GM18520 (cell line): ENCODE results near the gene U2AF1L4.

Experiments
- ATAC-seq: cut with Tn5 transposase; IDR thresholded peaks from one replicate; pipeline ENCODE4 v1.9.1; 2021; ENCODE audit not compliant: unreplicated experiment

The U2AF1L4 gene, protein sequence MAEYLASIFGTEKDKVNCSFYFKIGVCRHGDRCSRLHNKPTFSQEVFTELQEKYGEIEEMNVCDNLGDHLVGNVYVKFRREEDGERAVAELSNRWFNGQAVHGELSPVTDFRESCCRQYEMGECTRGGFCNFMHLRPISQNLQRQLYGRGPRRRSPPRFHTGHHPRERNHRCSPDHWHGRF

DNA sequence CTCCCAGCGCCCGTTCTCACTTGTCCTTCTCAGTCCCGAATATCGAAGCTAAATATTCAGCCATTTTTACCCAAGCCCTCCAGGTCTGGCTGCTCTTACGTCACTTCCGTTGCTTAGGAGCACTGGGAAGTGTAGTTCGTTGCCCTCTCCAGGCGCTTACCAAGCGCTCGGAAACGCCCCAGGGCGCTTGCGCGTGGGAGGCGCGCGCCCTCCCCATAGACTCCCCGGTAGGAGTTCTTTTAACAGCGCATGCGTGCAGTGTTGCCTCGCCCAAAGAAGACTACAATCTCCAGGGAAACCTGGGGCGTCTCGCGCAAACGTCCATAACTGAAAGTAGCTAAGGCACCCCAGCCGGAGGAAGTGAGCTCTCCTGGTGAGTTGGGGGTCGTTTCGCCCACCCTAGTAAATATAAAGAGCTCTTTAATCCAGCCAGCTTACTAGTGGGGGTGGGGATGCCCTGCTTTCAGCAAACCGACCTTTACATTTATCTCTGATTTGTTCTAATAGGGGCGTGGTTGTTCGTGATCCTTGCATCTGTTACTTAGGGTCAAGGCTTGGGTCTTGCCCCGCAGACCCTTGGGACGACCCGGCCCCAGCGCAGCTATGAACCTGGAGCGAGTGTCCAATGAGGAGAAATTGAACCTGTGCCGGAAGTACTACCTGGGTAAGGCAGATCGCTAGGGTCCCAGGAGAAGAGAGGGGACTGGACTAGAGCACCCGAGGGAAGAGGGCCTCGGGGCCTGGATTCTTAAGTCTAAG is at the start of gene U2AF1L4, which contains the start of gene PSENEN:
Gene U2AF1L4 (minus strand): TSS at position 91 of the 759 bp plus-strand sequence. CDS start 27 bp downstream, at position 64.
Gene PSENEN (plus strand): TSS at position 324 of the 759 bp plus-strand sequence. CDS start 280 bp downstream, at position 604.
- ATAC-seq, result peak; percentile 45

GRCh38 chr19:35793381-35794165 is 48.4 kb upstream of the U2AF1L4 start:
- ATAC-seq, result no peak

GRCh38 chr19:35792888-35793287 is 47.7 kb upstream of the U2AF1L4 start:
- no peak for ATAC-seq

- no peak for ATAC-seq
Measured at GRCh38 chr19:35792312-35792711, 47.1 kb upstream of the U2AF1L4 start.

GRCh38 chr19:35791814-35792279 is 46.6 kb upstream of the U2AF1L4 start:
- ATAC-seq, result no peak

DNA sequence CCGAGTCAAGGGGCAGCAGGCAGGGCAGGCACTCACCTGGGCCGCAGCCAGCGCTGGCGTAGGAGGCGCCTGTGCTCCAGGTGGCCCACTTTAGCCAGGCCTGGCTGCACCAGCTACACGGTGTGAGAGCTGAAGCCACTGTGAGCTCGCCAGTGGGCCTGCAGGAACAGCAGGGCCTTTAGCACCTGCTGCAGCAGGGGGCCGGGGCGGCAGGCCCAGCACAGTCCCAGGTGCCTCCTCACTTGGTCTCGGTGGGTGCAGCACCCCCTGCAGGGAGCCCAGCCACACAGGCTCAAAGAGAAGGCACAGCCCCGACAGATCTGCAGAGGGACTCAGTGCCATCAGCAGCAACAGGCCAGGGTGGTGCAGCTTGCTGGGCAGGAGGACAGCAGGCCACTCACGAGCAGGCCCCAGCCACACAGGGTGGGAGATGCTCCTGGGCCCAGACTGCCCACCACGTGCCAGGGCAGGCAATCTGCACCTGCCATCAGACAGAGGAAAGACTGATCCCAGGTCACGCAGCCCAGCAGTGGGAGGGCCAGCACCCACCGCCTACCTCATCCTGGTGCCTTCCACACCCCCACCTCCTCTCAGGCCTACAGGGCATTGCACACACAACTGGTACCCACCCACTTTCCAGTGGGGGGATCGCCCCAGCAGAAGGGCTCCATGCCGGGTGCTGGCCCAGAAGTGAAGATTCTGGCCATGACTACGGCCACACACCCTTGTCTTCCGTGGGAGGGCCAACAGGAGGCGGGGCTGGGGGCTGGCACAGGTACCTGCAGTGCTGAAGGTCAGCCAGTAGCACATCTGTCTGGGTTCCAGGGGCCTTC is 46.0 kb upstream of the U2AF1L4 start:
- ATAC-seq, result no peak

DNA sequence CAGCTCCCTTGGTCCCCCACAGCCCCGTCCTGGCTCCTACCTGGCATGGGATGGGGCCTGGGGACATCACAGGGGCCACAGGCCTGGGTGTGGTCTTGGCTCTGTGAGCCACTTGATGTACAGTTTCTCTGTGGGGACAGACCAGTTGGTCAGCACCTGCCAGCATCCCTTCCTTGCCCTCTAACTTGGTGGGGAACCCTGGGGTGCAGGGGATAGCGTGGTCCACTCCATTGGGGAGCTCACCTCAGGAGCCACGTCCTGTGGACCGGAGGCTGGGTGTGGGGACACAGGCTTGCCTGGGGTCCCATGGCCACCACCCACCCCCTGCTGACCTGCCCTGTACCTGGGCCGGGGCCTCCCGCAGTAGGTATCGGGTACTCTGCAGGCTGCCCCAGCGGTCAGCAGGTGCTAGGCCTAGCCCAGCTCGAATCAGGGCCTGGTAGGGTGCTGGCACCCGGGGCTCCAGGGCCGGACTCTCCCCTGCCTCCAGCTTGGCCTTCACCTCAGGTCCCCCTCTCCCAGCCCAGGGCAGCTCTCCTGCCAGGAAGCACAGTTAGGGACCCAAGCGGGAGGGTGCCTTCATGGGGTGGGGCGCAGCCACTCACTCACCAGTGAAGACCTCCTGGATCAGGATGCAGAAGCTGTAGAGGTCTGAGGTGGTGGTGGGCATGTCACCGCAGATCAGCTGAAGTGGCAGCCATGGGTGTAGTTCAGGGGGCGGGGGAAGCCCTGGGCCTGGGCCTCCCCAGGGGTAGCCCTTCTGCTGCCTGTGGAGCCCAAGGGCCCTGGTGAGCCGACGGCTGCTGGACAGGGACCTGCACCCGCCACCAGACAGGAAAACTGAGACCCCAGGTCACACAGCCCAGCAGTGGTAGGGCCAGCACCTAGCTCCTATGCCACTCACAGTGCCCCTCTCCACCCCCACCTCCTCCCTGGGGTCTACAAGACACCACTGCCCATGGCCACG is 45.0 kb upstream of the U2AF1L4 start:
- no peak for ATAC-seq

DNA sequence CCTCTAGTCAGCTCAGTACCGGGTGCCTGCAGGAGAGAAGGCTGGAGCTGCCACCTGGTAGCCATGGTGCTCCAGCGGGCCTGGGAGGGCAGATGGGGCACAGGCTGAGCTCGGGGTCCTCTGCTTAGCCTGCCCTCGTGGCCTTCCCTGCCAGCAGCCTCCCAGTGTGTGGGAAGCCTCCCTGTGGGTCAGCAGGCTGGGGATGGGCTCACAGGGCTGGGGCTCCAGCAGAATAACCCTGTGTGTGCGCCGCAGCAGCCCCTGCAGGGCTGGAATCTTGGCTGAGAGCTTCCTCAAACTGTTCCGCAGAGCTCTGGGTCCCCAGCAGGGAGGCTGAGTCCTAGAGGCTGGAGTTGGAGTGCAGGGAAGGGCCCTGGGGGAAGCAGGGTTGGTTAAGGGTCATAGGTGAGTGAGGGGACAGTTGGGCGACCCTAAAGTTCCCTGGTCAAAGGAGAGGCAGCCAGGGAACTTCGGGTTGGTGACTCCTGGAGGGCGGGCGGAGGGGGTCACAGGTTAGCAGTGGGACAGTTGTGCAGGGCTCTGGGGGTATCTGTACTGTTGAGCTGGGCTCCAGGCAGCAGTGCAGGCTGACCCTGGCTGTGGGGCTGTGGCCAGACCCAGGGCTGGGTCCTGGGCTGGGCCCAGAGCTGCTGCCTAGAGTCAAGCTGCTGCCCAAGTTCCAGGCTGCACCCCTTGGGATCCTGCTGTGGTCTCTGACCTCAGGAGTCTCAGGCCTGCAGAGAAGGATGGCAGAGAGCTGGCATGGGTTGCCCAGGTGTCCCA is 44.2 kb upstream of the U2AF1L4 start:
- no peak for ATAC-seq

DNA sequence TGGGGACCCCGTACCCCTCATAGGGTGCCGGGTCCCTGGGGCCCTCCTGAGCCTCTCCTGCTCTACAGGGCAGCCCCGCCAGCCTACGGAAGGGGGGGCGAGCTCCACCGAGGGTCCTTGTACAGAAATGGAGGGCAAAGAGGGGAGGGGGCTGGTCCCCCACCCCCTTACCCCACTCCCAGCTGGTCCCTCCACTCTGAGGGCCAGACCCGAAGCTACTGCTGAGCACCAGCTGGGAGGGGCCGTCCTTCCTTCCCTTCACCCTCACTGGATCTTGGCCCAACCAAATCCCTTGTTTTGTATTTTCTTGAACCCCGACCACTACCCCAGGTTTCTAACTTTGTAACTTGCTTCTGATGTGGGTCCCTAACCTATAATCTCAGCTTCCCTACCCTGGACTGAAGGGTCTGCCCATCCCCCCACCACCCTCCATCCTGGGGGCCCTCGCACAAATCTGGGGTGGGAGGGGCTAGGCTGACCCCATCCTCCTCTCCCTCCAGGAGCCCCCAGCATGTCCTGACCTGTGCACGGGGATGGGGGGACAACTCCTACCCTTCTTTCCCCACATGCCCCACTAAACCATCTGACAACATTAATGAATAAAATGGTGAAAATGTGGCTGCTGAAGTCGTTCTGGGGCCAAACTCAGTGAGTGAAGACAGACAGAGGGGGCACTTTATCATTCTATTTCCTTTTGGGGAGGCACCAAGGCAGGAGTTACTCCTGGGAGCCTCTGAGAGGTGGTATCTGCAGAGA is 43.2 kb upstream of the U2AF1L4 start:
- ATAC-seq, result no peak

DNA sequence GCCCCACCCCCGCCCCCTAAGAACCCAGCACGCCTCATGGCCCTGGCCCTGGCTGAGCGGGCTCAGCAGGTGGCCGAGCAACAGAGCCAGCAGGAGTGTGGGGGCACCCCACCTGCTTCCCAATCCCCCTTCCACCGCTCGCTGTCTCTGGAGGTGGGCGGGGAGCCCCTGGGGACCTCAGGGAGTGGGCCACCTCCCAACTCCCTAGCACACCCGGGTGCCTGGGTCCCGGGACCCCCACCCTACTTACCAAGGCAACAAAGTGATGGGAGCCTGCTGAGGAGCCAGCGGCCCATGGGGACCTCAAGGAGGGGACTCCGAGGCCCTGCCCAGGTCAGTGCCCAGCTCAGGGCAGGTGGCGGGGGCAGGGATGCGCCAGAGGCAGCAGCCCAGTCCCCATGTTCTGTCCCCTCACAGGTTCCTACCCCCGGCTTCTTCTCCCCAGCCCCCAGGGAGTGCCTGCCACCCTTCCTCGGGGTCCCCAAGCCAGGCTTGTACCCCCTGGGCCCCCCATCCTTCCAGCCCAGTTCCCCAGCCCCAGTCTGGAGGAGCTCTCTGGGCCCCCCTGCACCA is 42.1 kb upstream of the U2AF1L4 start:
- no peak for ATAC-seq

DNA sequence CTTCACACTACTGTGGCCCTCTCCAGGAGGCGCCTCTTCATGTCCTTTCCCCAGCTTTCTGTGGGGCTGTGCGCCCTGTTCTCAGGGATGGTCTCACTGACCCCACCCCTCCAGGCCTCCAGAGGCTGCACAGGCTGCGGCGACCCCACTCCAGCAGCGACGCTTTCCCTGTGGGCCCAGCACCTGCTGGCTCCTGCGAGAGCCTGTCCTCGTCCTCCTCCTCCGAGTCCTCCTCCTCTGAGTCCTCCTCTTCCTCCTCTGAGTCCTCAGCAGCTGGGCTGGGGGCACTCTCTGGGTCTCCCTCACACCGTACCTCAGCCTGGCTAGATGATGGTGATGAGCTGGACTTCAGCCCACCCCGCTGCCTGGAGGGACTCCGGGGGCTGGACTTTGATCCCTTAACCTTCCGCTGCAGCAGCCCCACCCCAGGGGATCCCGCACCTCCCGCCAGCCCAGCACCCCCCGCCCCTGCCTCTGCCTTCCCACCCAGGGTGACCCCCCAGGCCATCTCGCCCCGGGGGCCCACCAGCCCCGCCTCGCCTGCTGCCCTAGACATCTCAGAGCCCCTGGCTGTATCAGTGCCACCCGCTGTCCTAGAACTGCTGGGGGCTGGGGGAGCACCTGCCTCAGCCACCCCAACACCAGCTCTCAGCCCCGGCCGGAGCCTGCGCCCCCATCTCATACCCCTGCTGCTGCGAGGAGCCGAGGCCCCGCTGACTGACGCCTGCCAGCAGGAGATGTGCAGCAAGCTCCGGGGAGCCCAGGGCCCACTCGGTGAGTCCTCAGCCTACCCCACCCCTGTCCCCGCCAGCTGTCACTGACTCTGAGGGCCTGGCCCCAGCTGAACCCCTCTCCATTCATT is 41.3 kb upstream of the U2AF1L4 start:
- no peak for ATAC-seq

- no peak for ATAC-seq
Measured at GRCh38 chr19:35785339-35785627, 40.1 kb upstream of the U2AF1L4 start.

GRCh38 chr19:35784503-35785338 is 39.5 kb upstream of the U2AF1L4 start:
- no peak for ATAC-seq

DNA sequence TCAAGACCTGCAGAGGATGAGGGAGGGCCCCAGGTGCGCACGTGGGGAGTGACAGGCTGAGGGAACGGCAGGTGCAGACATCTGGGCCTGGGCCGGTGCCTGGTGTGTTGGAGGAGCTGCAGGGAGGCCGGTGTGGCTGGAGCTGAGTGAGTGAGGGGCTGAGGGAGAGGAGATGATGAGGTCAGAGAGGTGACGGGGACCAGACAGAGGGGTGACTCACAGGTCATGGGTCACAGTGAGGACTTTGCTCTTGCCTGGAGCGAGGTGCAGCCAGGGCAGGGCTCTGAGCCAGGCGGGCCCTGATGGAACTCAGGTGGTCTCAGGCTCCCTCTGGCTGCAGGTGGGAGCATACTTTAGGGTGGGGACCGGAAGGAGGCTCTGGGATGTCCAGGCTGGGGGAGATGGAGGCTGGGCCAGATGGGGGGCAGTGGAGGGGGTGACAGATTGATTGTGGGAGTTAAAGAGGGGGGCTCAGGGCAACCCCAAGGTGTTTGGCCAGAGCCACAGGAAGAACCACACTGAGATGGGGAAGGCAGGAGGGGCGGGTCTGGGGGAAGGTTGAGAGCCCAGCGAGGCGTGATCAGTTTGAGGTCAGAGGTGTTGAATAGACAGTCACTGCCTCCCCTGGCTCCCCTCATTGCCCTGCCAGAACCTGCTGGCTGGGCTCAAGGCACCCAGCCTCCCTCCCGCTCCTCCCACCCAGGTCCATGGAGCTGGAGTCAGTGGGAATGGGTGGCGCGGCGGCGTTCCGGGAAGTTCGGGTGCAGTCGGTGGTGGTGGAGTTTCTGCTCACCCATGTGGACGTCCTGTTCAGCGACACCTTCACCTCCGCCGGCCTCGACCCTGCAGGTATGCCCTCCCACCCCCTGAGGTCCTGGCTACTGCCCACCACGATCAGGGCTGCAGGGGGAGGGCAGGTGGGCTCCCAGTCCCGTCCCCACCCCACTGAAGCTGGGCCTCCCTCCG is 38.5 kb upstream of the U2AF1L4 start:
- no peak for ATAC-seq

DNA sequence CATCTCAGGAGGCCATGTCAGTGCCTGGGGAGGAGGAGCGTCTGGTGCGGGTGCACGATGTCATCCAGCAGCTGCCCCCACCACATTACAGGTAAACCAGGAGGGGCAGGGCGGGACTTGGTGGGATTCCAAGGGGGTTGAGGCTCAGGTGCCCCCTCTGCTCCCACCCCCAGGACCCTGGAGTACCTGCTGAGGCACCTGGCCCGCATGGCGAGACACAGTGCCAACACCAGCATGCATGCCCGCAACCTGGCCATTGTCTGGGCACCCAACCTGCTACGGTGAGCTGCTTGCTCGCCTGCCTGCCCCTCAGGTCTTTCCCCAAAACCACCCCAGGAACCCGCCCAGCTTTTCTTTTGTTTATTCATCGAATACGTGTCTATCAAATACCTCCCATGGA is 37.4 kb upstream of the U2AF1L4 start:
- ATAC-seq, result no peak
